Esophagus squamous epithelium (tissue), 4 donors: ENCODE data around the gene TEX51.

Source experiments
- POLR2A ChIP-seq, 4 donors: fragments of 450-650 bp; IDR thresholded peaks; one replicate each; pipeline ENCODE4 v1.6.1; 2017; ENCODE audit warnings: antibody characterized with exemption in 4 of 4, mild to moderate bottlenecking in 4 of 4, moderate library complexity in 3 of 4
- TF ChIP-seq, protein P1 (sequence below), 6 experiments: fragments of 450-650 bp in 4 of 6; fragments of 200-600 bp in 2 of 6; sonication (generic) in 2 of 6; IDR thresholded peaks; one replicate each; pipeline ENCODE4 v1.5.1; 2016 to 2019; ENCODE audit warnings: antibody characterized with exemption in 6 of 6, mild to moderate bottlenecking in 4 of 6, moderate library complexity in 4 of 6

DNA sequence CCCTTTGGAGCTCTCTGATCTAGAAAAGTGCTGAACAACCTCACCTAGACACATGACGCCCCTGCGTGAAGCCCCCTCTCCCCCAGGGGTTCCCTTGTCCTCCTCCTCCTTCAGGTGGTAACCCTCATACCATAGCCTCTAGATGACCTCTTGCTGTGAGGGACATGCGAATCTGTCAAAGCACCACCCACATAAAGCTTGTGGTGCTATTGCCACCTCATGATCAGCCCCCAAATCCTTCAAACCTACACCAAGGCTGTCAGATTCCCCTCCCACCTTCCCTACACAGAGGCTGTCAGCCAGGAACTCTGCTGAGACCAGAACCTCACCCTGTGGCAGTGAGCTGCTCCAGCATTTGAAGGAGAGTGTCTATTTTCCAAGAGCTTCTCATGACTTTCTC, 43.1 kb upstream of the TEX51 start:
- TF ChIP-seq POLR2A (IDR thresholded peaks at IDR 0.05), result no peak
- TF ChIP-seq, protein P1, sequence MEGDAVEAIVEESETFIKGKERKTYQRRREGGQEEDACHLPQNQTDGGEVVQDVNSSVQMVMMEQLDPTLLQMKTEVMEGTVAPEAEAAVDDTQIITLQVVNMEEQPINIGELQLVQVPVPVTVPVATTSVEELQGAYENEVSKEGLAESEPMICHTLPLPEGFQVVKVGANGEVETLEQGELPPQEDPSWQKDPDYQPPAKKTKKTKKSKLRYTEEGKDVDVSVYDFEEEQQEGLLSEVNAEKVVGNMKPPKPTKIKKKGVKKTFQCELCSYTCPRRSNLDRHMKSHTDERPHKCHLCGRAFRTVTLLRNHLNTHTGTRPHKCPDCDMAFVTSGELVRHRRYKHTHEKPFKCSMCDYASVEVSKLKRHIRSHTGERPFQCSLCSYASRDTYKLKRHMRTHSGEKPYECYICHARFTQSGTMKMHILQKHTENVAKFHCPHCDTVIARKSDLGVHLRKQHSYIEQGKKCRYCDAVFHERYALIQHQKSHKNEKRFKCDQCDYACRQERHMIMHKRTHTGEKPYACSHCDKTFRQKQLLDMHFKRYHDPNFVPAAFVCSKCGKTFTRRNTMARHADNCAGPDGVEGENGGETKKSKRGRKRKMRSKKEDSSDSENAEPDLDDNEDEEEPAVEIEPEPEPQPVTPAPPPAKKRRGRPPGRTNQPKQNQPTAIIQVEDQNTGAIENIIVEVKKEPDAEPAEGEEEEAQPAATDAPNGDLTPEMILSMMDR (IDR thresholded peaks at IDR 0.05), result no peak
